ENCODE data around the gene ATP8A2. TPM values are rescaled to one million over a fixed set of nuclear protein-coding genes. Genes with fewer than 3 reads are reported as not detected.

ATP8A2 gene
- total and polyA plus RNA-seq, 4 donors, result 0.01 to 0.08 (median 0.05) TPM; not detected in 1

DNA sequence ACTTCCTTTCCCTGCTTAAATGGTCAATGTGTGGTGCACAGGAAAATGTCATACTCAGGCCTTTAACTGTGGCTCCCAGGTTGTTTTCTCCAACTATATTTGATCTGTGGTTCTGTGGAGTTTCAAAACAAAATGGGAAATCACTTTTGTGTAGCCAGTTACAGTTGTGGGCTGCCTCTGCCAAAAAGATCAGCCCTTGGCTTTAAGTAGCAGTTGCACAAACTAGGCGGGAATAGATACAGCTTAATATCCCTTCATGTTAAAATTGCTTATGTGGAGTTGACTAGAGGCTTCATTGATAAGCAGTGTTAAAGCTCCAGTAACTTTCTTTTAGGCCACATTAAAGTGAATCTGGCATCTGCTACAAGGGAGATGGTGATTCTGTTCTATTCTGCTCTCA lies 395.2 kb downstream of the ATP8A2 start:
- no peak overlapping the region for H3K27ac ChIP-seq (ENCODE audit: low read depth in 1 of 2, low read length in 2 of 2)
- DNase-seq (ENCODE audit: low spot score), result no peak
- no peaks in the 10 kb centered on the region for H3K36me3 ChIP-seq (ENCODE audit: control insufficient read depth in 4 of 4, insufficient read depth in 3 of 4, low read depth in 1 of 4, low read length in 3 of 4)
- no peaks in the 10 kb centered on the region for H3K4me1 ChIP-seq (ENCODE audit: control insufficient read depth in 4 of 4, insufficient read depth in 4 of 4, low read length in 3 of 4)
- 91% methylated on average over 1 of the region's 1 CpG for WGBS
- H3K27me3 ChIP-seq (ENCODE audit: control insufficient read depth in 4 of 4, insufficient read depth in 4 of 4, low read length in 3 of 4), result peaks cover 0 to 5% (median 0%) of the 10 kb centered on the region in 4 donors
- H3K9ac ChIP-seq (ENCODE audit: low read depth in 1 of 2, low read length in 2 of 2), result no peak overlapping the region
- TF ChIP-seq, protein P1, sequence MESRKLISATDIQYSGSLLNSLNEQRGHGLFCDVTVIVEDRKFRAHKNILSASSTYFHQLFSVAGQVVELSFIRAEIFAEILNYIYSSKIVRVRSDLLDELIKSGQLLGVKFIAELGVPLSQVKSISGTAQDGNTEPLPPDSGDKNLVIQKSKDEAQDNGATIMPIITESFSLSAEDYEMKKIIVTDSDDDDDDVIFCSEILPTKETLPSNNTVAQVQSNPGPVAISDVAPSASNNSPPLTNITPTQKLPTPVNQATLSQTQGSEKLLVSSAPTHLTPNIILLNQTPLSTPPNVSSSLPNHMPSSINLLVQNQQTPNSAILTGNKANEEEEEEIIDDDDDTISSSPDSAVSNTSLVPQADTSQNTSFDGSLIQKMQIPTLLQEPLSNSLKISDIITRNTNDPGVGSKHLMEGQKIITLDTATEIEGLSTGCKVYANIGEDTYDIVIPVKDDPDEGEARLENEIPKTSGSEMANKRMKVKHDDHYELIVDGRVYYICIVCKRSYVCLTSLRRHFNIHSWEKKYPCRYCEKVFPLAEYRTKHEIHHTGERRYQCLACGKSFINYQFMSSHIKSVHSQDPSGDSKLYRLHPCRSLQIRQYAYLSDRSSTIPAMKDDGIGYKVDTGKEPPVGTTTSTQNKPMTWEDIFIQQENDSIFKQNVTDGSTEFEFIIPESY (IDR thresholded peaks at IDR 0.05), result no peak
- TF ChIP-seq JUND (IDR thresholded peaks at IDR 0.05), result no peak
- no peak for TF ChIP-seq HNF4A (conservative IDR thresholded peaks at IDR 0.05)
- no peak for TF ChIP-seq RAD21 (IDR thresholded peaks at IDR 0.05)
- TF ChIP-seq, protein P2, sequence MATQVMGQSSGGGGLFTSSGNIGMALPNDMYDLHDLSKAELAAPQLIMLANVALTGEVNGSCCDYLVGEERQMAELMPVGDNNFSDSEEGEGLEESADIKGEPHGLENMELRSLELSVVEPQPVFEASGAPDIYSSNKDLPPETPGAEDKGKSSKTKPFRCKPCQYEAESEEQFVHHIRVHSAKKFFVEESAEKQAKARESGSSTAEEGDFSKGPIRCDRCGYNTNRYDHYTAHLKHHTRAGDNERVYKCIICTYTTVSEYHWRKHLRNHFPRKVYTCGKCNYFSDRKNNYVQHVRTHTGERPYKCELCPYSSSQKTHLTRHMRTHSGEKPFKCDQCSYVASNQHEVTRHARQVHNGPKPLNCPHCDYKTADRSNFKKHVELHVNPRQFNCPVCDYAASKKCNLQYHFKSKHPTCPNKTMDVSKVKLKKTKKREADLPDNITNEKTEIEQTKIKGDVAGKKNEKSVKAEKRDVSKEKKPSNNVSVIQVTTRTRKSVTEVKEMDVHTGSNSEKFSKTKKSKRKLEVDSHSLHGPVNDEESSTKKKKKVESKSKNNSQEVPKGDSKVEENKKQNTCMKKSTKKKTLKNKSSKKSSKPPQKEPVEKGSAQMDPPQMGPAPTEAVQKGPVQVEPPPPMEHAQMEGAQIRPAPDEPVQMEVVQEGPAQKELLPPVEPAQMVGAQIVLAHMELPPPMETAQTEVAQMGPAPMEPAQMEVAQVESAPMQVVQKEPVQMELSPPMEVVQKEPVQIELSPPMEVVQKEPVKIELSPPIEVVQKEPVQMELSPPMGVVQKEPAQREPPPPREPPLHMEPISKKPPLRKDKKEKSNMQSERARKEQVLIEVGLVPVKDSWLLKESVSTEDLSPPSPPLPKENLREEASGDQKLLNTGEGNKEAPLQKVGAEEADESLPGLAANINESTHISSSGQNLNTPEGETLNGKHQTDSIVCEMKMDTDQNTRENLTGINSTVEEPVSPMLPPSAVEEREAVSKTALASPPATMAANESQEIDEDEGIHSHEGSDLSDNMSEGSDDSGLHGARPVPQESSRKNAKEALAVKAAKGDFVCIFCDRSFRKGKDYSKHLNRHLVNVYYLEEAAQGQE (IDR thresholded peaks at IDR 0.05), result no peak
- TF ChIP-seq, protein P3, sequence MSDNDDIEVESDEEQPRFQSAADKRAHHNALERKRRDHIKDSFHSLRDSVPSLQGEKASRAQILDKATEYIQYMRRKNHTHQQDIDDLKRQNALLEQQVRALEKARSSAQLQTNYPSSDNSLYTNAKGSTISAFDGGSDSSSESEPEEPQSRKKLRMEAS (IDR thresholded peaks at IDR 0.05), result no peak
- no peak overlapping the region for H3K4me3 ChIP-seq (ENCODE audit: low read depth in 1 of 3, low read length in 3 of 3)
- no peaks in the 10 kb centered on the region for H3K9me3 ChIP-seq (ENCODE audit: control insufficient read depth in 4 of 4, low read length in 3 of 4)

DNA sequence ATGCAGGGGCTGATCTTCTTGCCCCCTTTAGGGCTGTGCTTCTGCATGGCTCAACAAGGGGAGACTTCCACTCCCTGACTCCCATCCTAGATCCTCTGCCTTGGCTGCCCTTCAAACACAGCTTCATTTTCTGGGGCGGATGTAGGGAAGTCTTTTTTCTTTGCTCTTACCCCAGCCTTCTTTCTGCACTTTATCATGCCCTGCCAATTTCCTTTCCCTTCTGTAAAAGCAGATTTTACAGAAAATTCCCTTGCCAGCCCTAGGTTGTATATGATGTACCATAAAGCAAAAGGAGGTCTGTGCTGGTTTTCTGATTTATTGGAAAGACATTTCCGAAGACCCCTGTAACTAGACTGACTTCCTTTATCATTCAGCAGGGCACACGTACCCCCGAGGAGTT lies 396.6 kb downstream of the ATP8A2 start:
- H3K4me1 ChIP-seq (ENCODE audit: control insufficient read depth in 4 of 4, insufficient read depth in 4 of 4, low read length in 3 of 4), result no peaks in the 10 kb centered on the region
- H3K4me3 ChIP-seq (ENCODE audit: low read depth in 1 of 3, low read length in 3 of 3), result no peak overlapping the region
- TF ChIP-seq FOXA1 (IDR thresholded peaks at IDR 0.05), result no peak
- TF ChIP-seq HNF4A (conservative IDR thresholded peaks at IDR 0.05), result no peak
- TF ChIP-seq HNF4G (IDR thresholded peaks at IDR 0.05), result no peak
- TF ChIP-seq TAF1 (conservative IDR thresholded peaks at IDR 0.05), result no peak
- TF ChIP-seq, protein P4, sequence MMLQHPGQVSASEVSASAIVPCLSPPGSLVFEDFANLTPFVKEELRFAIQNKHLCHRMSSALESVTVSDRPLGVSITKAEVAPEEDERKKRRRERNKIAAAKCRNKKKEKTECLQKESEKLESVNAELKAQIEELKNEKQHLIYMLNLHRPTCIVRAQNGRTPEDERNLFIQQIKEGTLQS (IDR thresholded peaks at IDR 0.05), result no peak
- no peak for TF ChIP-seq YY1 (IDR thresholded peaks at IDR 0.05)
- no peak for TF ChIP-seq RXRA (IDR thresholded peaks at IDR 0.05)
- no peak for TF ChIP-seq FOXA2 (IDR thresholded peaks at IDR 0.05)
- no peak for TF ChIP-seq NR2F2 (IDR thresholded peaks at IDR 0.05)
- 77% methylated on average over 4 of the region's 4 CpGs for WGBS
- no peak overlapping the region for H3K27ac ChIP-seq (ENCODE audit: low read depth in 1 of 2, low read length in 2 of 2)
- no peak for DNase-seq (ENCODE audit: low spot score)
- H3K9me3 ChIP-seq (ENCODE audit: control insufficient read depth in 4 of 4, low read length in 3 of 4), result no peaks in the 10 kb centered on the region
- peaks cover 0 to 5% (median 0%) of the 10 kb centered on the region in 4 donors for H3K27me3 ChIP-seq (ENCODE audit: control insufficient read depth in 4 of 4, insufficient read depth in 4 of 4, low read length in 3 of 4)
- H3K36me3 ChIP-seq (ENCODE audit: control insufficient read depth in 4 of 4, insufficient read depth in 3 of 4, low read depth in 1 of 4, low read length in 3 of 4), result no peaks in the 10 kb centered on the region
- no peak overlapping the region for H3K9ac ChIP-seq (ENCODE audit: low read depth in 1 of 2, low read length in 2 of 2)

DNA sequence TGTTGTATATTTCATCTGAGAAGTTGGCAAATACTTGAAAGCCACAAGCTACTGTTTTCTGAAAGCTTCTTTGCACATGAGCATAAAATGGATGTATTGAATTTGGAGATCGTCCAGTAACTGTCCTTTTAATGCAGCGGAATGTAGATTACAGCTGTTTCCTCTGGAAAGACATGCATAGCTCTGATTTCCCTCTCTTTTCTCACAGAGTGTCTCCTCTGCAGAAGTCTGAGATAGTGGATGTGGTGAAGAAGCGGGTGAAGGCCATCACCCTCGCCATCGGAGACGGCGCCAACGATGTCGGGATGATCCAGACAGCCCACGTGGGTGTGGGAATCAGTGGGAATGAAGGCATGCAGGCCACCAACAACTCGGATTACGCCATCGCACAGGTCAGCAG lies 397.1 kb downstream of the ATP8A2 start:
- WGBS, result 89% methylated on average over 13 of the region's 13 CpGs
- H3K9ac ChIP-seq (ENCODE audit: low read depth in 1 of 2, low read length in 2 of 2), result no peak overlapping the region
- no peak overlapping the region for H3K4me3 ChIP-seq (ENCODE audit: low read depth in 1 of 3, low read length in 3 of 3)
- no peak for DNase-seq (ENCODE audit: low spot score)
- H3K9me3 ChIP-seq (ENCODE audit: control insufficient read depth in 4 of 4, low read length in 3 of 4), result no peaks in the 10 kb centered on the region
- no peaks in the 10 kb centered on the region for H3K4me1 ChIP-seq (ENCODE audit: control insufficient read depth in 4 of 4, insufficient read depth in 4 of 4, low read length in 3 of 4)
- H3K27ac ChIP-seq (ENCODE audit: low read depth in 1 of 2, low read length in 2 of 2), result no peak overlapping the region
- no peaks in the 10 kb centered on the region for H3K36me3 ChIP-seq (ENCODE audit: control insufficient read depth in 4 of 4, insufficient read depth in 3 of 4, low read depth in 1 of 4, low read length in 3 of 4)
- peaks cover 0 to 5% (median 0%) of the 10 kb centered on the region in 4 donors for H3K27me3 ChIP-seq (ENCODE audit: control insufficient read depth in 4 of 4, insufficient read depth in 4 of 4, low read length in 3 of 4)
- TF ChIP-seq, protein P4 (IDR thresholded peaks at IDR 0.05), result no peak
- TF ChIP-seq SP1 (IDR thresholded peaks at IDR 0.05) (no peak), FOXA2 (IDR thresholded peaks at IDR 0.05) (no peak), RXRA (IDR thresholded peaks at IDR 0.05) (no peak), RAD21 (IDR thresholded peaks at IDR 0.05) (no peak), HNF4A (conservative IDR thresholded peaks at IDR 0.05) (no peak), NR2F2 (IDR thresholded peaks at IDR 0.05) (no peak)
- TF ChIP-seq, protein P2 (IDR thresholded peaks at IDR 0.05), result no peak
- TF ChIP-seq, protein P5, sequence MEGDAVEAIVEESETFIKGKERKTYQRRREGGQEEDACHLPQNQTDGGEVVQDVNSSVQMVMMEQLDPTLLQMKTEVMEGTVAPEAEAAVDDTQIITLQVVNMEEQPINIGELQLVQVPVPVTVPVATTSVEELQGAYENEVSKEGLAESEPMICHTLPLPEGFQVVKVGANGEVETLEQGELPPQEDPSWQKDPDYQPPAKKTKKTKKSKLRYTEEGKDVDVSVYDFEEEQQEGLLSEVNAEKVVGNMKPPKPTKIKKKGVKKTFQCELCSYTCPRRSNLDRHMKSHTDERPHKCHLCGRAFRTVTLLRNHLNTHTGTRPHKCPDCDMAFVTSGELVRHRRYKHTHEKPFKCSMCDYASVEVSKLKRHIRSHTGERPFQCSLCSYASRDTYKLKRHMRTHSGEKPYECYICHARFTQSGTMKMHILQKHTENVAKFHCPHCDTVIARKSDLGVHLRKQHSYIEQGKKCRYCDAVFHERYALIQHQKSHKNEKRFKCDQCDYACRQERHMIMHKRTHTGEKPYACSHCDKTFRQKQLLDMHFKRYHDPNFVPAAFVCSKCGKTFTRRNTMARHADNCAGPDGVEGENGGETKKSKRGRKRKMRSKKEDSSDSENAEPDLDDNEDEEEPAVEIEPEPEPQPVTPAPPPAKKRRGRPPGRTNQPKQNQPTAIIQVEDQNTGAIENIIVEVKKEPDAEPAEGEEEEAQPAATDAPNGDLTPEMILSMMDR (IDR thresholded peaks at IDR 0.05; ENCODE audit: low read depth, low read length, missing input control), result no peak

Measured in liver (tissue), 9 donors.